Thyroid gland (tissue), 4 donors: ENCODE results near the gene DLGAP1. TPM values are rescaled to one million over a fixed set of nuclear protein-coding genes. Genes with fewer than 3 reads are reported as not detected.

ENCODE experiments used
- DNase-seq, 2 donors: peaks; one replicate each; pipeline ENCODE4 v3.0.0-alpha.2; 2019
- H3K27ac ChIP-seq, 3 donors: fragments of 200-600 bp; sonication (generic); 1 replicate in 2 of 3; 2 replicates in 1 of 3; pipeline ENCODE4 v1.5.1; 2016 to 2019; ENCODE audit warnings: mild to moderate bottlenecking in 1 of 3, moderate library complexity in 1 of 3
- H3K27me3 ChIP-seq: fragments of 200-600 bp; sonication (generic); one replicate; pipeline ENCODE4 v1.5.1; 2019
- H3K36me3 ChIP-seq, 2 donors: fragments of 200-600 bp; sonication (generic); one replicate each; pipeline ENCODE4 v1.5.1; 2016 to 2019
- H3K4me1 ChIP-seq, 2 donors: fragments of 200-600 bp; sonication (generic); one replicate each; pipeline ENCODE4 v1.5.1; 2017 to 2019
- H3K4me3 ChIP-seq, 3 donors: fragments of 200-600 bp; sonication (generic); replicated peaks in 1 of 3; 1 replicate in 2 of 3; 2 replicates in 1 of 3; pipeline ENCODE4 v1.5.1; 2016; ENCODE audit warnings: mild to moderate bottlenecking in 1 of 3
- H3K9me3 ChIP-seq: fragments of 200-600 bp; sonication (generic); one replicate; pipeline ENCODE4 v1.5.1; 2017
- CTCF ChIP-seq, 6 experiments: fragments of 200-600 bp in 3 of 6; fragments of 450-650 bp in 3 of 6; sonication (generic) in 3 of 6; IDR thresholded peaks; one replicate each; pipeline ENCODE4 v1.5.1; 2016 to 2019; ENCODE audit warnings: antibody characterized with exemption in 6 of 6, mild to moderate bottlenecking in 2 of 6, inconsistent platforms in 1 of 6, moderate library complexity in 1 of 6
- POLR2A ChIP-seq, 2 donors: fragments of 450-650 bp; IDR thresholded peaks; one replicate each; pipeline ENCODE4 v1.6.1; 2017; ENCODE audit warnings: antibody characterized with exemption in 2 of 2, mild to moderate bottlenecking in 2 of 2, moderate library complexity in 1 of 2
- WGBS, 2 donors: methylation state at CpG; one replicate each; pipeline ENCODE4 v1.1.5; 2017; 5-methylcytosine and 5-hydroxymethylcytosine counted together
- intact Hi-C: fragments of 100-400 bp; cut with DNase I; formaldehyde crosslinking; loops from one replicate; pipeline ENCODE4 v1.15.1; 2023
- total RNA-seq, 4 donors: library from RNA; depleted of rRNA; stranded (reverse); fragments of >200 nt; gene quantifications; one replicate each; pipeline ENCODE4 v1.2.3, GENCODE V29; 2016

DLGAP1 gene
- total RNA-seq, 4 donors from 2014 or later: 0.25 to 2.7 (median 0.77) TPM

- intact Hi-C loops: loop anchor here (2.0 kb wide), 1 partner anchor 385 kb away; no protein-coding TSS in a partner anchor
- no peak overlapping the region for H3K27ac ChIP-seq
- WGBS, 2 donors: 65 to 69% methylated on average over 8 of the region's 8 CpGs
Measured at GRCh38 chr18:3667255-3668137, 787.6 kb downstream of the DLGAP1 start.

GRCh38 chr18:3666526-3667254 lies 788.4 kb downstream of the DLGAP1 start:
- intact Hi-C loops: no loop called here
- DNase-seq: no peak
- 98% methylated on average over 5 of the region's 5 CpGs for WGBS, 2 donors
- Histone ChIP-seq H3K9me3 (no peaks in the 10 kb centered on the region), H3K36me3 (no peaks in the 10 kb centered on the region), H3K27ac (no peak overlapping the region), H3K4me3 (no peak overlapping the region), H3K4me1 (peaks cover 12 to 31% of the 10 kb centered on the region in 2 donors), H3K27me3 (no peaks in the 10 kb centered on the region)
- TF ChIP-seq CTCF (IDR thresholded peaks at IDR 0.05) (peak in 1 of 6 experiments; percentile 5), POLR2A (IDR thresholded peaks at IDR 0.05) (no peak)

More at GRCh38 chr18:3667255-3668137, 787.6 kb downstream of the DLGAP1 start:
- Histone ChIP-seq H3K4me1 (peaks cover 12 to 33% of the 10 kb centered on the region in 2 donors), H3K36me3 (no peaks in the 10 kb centered on the region), H3K9me3 (no peaks in the 10 kb centered on the region), H3K4me3 (no peak overlapping the region), H3K27me3 (no peaks in the 10 kb centered on the region)
- DNase-seq: no peak
- TF ChIP-seq POLR2A (IDR thresholded peaks at IDR 0.05) (no peak), CTCF (IDR thresholded peaks at IDR 0.05) (no peak)

- peak overlapping the region; percentile 63 to 88 (median 81) for H3K27ac ChIP-seq
- DNase-seq: peak; percentile 77 to 81
- intact Hi-C loops: no loop called here
- no peaks in the 10 kb centered on the region for H3K36me3 ChIP-seq
- no peaks in the 10 kb centered on the region for H3K27me3 ChIP-seq
- peaks cover 12 to 24% of the 10 kb centered on the region in 2 donors for H3K4me1 ChIP-seq
- WGBS, 2 donors: 2 to 7% methylated on average over 20 of the region's 20 CpGs
- peak overlapping the region in 1 of 3 donors; percentile 3 for H3K4me3 ChIP-seq
- TF ChIP-seq POLR2A (IDR thresholded peaks at IDR 0.05): peak in 1 of 2 donors; percentile 27
- peak; percentile 91 to 96 (median 94) for TF ChIP-seq CTCF (IDR thresholded peaks at IDR 0.05)
- H3K9me3 ChIP-seq: no peaks in the 10 kb centered on the region
Measured at GRCh38 chr18:3665780-3666525, 789.2 kb downstream of the DLGAP1 start.

GRCh38 chr18:3665204-3665603 lies 789.9 kb downstream of the DLGAP1 start:
- TF ChIP-seq CTCF (IDR thresholded peaks at IDR 0.05): no peak
- TF ChIP-seq POLR2A (IDR thresholded peaks at IDR 0.05): no peak
- Histone ChIP-seq H3K4me3 (no peak overlapping the region), H3K36me3 (no peaks in the 10 kb centered on the region), H3K9me3 (no peaks in the 10 kb centered on the region), H3K27ac (peak overlapping the region in 2 of 3 donors; percentile 63 to 88), H3K27me3 (no peaks in the 10 kb centered on the region), H3K4me1 (peaks cover 7 to 17% of the 10 kb centered on the region in 2 donors)
- no peak for DNase-seq
- WGBS, 2 donors: 81 to 83% methylated on average over 3 of the region's 3 CpGs
- intact Hi-C loops: no loop called here
